Stimulated activated CD8-positive, alpha-beta memory T cell treated with anti-CD3 and anti-CD28 coated beads, Interleukin-4, amount 100 ng/mL, for 24 hours (primary cell): ENCODE data around the gene KCNAB1.
"Not testable (repeated sequence)": the region's sequence is repeated elsewhere in the genome, so short reads cannot be mapped to it uniquely, and the experiment has no call there.

ENCODE experiments used
- DNase-seq: peaks from one replicate; pipeline ENCODE4 v3.0.0-alpha.2; 2020; ENCODE audit warnings: low read depth

KCNAB1 gene

DNA sequence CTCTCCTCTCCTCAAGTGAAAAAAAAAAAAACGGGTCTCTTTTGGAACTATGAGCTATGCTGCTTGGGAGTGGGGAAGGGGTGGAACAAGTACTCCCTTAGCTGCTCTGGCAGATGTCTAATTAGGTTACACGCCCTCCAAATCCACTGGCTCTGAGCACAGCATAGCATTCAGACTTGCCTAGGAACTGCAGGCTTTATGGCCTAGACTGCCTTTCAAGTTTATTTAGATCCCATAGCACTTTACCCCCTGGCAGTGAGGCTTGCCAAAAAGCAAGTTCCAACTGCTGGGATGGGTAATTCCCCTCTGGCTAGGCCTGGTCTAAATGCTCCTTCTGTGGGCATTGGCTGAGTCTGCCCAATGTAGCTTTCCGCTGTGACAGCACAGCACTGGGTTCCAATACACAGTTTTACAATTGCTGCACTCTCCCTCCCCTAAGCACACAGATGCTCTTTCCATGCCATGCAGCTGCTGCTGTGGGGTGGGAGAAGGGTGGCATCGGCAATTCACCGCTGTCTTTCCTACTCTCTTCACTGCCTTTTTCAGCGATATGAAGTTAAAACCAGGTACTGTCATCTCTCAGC is 152.8 kb downstream of the KCNAB1 start:
- no peak for DNase-seq

DNA sequence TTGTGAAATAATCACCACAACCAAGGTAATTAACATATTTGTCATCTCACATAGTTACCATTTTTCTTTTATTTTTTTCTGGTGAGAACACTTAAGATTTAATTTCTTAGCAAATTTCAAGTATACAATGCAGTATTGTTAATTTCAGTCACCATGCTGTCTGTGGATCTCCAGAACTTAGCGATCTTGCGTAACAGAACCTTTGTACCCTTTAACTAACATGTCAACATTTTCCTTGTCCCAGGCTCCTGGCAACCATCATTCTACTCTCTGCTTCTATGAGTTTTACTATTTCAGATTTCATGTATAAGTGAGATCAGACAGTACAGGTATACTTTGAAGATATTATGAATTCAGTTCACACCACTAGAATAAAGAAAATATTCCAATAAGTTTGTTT is 154.4 kb downstream of the KCNAB1 start:
- DNase-seq, result no peak

DNA sequence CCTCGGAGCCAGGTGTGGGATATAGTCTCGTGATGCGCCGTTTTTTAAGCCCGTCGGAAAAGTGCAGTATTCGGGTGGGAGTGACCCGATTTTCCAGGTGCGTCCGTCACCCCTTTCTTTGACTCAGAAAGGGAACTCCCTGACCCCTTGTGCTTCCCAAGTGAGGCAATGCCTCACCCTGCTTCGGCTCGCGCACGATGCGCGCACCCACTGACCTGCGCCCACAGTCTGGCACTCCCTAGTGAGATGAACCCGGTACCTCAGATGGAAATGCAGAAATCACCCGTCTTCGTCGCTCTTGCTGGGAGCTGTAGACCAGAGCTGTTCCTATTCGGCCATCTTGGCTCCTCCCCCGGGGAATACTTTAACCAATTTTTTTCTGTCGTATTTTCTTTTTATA is 164.3 kb downstream of the KCNAB1 start:
- DNase-seq, result not testable (repeated sequence)

DNA sequence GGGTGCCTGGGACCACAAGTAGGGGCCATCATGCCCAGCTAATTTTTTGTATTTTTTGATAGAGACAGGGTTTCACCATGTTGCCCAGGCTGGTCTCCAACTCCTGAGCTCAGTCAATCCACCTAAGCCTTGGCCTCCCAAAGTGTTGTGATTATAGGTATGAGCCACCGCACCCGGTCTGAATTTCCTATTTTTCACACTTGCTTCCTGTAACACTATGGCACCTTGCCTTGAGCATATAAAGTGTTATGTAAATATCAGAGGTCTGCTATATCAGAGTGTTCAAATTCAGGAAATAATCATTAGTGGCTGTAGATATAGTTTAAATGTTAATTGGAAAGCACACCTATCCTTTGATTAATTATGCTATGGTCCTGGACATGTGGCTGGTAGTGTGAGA is 165.2 kb downstream of the KCNAB1 start:
- DNase-seq, result no peak

DNA sequence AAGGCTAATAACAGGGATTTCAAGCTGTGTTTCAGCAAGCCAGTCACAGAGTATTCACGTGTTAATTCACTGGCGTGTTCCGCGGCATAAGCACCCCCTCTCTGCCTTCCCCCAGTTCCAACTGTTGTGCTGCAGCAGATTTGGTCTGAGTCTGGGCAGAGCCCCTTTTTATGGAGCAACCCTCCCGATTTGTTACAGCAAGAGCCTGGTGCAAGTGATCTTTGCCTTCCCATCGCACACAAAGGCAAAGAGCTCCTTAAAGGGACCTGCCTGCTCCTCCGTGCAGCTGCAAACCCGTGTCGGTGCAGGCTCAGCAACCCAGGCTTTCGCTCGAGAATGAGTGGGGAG is 170.5 kb downstream of the KCNAB1 start:
- DNase-seq, result no peak

DNA sequence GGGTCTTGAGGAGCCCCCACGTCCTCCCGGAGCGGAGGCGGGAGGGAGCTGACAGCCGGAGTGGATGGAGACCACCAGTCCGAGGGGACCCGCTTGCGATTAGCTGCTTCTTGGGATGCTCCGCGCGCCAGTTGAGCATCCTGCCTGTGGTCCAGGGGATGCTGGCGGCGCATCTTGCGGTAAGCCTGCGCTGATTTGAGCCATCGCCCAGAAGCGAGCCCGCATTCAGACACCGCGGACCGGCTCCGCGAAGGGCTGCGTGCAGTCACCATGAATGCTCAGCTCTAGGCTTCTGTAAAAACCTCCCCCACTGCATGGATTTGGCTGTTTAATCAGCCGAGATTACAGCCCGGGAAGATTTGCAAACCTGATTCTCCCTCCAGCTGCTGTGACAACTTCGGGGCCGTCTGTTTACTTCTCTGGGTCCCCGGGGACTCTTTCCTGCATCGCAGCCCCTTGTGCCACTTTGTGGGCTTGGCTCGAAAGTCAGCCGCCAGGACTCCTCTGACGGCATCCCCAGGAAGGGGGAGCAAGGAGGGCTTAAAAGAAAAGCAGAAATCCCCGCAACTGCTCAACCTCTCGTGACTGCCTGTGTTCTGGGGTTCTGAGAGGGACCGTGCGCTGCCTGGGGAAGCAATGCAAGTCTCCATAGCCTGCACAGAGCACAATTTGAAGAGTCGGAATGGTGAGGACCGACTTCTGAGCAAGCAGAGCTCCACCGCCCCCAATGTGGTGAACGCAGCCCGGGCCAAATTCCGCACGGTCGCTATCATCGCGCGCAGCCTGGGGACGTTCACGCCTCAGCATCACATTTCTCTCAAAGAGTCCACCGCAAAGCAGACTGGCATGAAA is 171.1 kb downstream of the KCNAB1 start:
- no peak for DNase-seq

DNA sequence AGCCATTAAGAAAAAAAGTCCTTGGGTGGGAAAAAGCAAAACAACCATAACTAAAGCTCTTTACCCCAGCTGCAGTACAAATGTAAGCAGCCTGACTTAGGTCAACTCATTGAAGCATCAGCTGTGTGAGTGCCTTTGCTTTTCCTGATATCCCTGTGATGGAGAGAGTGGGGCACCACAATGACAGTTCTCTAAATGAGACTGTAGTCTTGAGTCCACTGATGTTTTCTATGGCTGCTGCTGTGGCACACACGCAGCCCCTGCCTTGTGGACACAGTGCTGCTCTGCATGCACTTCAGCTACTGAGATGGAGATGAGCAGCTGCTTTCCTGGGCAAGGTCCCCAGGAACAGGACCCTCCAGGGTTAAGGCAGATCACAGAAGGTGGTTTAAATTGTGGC is 173.2 kb downstream of the KCNAB1 start:
- DNase-seq, result no peak

DNA sequence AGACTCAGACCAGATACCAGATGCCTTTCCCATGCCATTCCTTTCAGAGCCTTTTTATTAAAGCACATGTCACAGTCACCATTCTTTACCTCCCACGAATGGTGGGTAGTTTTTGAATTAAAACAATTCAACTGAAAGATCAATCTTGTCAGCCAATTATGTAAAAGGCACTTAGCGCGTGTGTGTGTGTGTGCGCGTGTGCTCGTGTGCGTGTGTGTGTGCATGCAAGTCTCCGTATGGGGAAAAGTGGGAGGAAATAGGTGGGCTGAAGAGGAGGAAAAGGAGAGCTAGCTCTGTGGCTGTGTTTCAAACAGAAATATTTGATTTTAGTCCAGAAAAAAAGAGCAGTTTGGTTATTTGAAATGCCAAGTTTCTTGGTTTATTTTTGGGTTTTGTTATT is 177.2 kb downstream of the KCNAB1 start:
- DNase-seq, result no peak

DNA sequence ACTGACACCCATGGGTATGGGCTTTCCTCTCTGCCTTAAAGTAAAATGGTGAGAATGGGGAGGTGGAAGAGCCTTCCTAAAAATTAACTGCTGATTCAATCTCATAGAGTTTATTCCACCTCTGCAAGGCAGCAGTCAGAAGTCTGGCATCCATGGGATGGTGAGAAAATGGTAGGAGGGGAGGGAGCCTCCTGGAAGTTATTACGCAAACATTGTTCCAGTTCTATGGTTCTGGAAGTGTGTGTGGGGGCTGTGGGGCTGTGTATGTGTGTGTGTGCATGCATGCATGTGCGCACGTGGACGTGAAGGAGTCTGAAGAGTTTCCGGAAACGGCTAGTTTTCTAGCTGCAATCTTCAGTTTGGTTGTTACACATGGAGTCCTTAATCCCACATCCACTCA is 177.6 kb downstream of the KCNAB1 start:
- DNase-seq, result no peak

DNA sequence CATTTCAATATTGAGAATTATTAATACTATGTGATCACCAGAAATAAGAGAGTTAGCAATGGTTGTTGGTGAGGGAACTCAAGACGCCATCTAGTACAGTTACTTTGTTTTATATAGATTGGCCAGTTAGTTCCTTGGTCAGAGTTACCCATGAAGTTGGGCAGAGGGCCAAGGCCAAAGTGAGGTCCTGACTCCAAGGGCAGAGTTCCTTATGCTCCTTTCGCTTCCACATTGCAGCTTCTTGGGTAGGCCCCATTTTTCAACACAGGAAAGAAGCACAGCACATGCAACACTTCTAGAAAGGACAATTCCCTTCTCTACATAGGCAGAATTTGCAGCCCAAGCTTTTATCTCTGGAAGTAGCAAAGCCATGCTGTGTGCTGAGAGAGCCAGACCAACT is 178.6 kb downstream of the KCNAB1 start:
- no peak for DNase-seq

DNA sequence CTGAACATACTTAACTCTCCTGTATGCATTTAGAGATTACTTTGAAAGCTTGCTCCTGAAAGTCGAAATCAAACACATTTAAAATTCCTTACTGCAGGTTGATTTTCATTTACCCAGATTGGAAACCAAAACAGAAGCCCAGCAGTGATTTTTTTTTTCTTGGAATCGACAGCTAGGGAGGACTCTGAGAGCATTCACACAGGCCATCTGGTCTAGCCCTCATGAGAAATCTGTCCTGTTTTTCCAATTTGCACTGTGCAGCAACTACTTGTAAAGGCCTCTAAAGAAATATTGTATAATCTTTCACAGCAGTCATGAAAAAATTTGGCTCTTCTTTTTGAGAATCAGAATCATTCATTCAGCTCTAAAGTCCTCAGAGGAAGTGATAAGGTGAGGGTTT is 179.2 kb downstream of the KCNAB1 start:
- no peak for DNase-seq

DNA sequence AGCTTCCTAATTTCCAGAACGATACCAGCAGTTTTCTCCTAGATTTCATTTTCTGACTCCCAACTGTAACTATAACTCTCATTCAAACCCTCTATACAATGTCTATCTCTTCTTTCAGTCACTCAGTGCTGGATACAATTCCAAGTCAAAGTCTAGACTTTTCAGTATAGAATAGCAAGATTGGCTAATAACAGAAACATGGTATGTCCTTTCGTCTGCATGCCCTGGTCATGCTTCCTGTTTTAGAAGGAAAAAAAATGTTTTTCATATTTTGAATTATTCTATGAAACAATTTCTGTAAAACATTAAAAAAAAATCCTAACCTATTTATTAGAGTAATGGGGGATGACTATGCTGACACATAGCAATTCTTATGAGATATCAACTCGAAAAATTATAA is 180.0 kb downstream of the KCNAB1 start:
- no peak for DNase-seq

DNA sequence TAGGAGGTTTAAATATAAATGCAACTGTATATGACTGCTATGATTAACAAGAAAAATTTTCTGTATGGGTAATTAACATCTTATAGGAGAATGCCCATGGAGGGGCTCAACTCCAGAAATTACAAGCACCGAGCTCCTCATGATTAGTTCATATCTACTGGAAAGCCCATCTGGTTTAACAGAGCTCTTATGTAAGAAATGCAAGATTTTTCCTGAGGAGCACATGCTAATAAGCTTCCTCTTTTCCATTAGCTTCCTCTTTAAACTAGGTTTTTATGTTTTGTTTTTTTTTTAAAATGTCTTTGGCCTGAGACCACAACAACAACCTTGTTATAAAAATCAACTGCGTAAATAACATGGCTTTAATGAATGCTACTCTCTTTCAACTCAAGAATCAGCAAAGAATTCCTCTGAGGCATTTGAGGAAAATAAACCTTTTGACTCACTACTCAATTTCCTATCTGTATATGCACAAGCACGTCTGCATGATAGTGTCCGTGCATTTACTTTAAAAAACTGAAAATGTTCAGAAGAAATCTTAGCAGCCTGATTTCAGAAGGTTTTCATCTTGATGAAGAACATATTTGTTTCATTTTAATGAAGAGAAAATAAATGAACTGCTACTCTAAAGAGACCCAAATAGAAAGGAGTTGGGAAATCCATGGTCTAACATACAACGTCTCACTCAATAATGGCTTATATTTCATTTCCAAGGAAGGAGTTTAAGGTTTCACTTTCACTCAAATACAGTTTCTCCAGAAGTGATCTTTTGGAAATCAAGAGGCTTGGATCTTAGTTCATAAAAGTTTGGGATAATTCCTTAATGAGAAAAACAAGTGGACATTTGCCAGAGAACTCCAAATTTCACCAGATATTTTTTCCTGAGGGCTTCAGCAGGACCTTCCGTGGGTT is 180.8 kb downstream of the KCNAB1 start:
- DNase-seq, result no peak

DNA sequence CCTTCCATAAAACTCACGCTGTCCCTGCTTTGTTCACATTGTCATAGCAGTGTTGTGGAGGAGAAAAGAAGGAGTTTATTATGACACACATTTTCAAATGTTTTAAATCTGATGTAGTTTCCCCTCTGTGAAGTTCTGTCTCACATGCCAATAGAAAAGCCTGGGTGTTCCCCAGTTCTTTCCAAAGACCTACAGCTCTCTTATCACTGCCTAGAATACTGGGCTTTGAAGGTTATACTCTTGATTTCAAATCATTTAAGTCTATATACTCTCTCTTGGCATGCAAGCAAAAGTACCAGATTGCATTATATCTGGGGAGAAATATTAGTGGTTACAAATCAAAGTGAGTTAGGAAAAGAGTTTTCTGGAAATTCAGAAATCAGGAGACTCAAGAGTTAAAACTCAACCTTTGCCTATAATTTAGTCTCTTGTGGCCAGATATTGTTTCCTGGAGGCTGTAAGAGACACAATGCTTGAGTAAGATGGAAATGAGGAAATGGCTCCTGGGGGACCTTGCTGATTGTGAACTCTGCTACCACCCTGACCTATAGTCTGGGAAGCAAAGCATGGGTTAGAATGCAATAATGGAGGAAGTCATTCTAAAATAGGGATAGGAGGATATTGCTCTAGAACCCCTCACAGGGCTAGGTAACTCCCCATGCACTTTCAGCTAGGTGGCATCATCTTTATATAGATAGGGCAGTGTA is 182.8 kb downstream of the KCNAB1 start:
- no peak for DNase-seq

DNA sequence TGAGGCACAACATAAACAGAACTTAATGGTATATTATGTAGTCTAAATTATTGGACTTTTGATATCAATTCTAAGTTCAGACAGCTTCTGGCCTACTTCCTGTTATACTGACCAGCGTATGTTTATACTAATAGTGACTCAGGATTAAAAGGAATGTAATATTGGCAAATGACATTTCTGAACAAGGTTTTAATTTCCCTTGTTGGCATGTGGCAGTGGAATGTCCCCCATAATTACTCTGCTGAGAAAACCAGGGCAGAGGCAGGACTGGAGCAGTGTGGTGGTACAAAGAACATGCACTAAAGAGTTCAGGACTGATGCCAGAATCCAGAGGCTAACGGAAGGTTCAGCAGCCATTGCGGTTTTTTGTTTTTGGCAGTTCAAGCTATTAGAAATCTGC is 184.0 kb downstream of the KCNAB1 start:
- DNase-seq, result no peak

DNA sequence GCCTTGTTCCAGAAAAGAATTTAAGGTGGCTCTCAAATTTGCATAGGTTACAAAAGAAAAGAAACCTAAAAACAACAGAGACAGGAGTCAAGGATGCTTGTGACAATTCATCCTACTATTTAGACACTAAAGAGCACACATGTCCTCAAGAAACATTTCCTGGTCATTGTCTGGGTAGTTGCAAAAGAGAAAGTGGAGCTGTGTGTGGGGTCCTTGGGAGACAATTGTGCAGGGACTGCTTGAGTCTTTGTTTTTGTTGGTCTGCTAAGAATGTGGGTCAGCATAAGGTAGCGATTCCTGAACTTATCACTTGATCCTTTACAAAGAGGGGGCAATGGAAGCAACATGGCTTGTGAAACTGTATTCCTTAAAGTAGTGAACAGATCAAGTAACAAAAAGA is 185.3 kb downstream of the KCNAB1 start:
- no peak for DNase-seq

DNA sequence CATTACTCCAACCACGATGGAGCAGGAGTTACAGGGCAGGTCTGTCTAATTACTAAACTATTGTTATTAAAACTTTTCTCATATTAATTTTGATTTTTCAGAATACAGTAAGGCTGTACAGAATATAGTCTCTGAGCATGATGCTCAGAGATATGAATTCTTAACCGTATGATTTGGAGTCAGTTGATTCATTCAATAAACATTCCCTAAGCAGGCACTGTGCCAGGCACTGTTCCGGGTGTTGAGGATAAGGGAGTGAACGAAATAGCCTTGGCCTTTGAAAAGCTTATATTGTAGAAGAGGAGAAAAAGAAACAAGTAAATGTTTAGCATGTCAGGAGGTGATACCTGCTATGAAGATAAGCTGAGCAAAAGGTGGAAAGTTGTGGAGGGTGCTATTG is 187.3 kb downstream of the KCNAB1 start:
- DNase-seq, result no peak

DNA sequence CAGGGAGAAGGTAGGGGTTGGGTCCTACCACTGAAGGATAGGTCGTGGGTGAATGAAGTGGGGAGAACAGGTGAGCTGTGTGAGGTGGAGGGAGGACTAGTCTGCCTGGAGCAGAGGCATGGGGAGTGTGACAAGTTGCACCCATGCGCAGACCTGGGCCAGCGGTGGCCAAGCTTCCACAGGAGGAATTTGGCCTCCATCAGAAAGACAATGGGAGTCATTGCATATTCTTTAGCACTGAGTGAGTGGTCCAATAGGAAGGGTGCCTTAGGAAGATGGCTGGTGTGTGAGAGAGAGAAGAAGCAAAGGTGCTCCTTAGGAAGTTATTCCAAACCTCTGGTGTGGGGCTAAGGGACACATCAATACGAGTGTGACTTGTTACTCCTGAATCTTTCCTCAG is 191.1 kb downstream of the KCNAB1 start:
- no peak for DNase-seq

DNA sequence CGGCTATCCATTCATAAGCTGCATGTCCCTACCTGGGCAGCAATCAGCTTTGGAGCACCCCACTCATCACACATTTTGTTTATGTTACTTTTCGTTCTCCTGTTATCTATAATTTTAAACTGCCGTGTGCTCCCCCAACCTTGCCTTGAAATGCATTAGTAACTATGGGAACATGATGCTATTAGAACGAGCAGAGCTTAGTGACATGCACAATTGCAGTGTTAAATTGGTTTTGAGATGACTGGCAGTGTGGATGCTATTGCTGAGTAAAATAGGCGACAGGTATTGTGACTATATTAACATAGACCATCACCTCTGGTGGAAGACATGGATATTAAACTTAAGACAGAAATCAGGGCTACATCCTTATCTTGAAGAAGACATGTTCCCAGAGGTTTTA is 191.6 kb downstream of the KCNAB1 start:
- no peak for DNase-seq

DNA sequence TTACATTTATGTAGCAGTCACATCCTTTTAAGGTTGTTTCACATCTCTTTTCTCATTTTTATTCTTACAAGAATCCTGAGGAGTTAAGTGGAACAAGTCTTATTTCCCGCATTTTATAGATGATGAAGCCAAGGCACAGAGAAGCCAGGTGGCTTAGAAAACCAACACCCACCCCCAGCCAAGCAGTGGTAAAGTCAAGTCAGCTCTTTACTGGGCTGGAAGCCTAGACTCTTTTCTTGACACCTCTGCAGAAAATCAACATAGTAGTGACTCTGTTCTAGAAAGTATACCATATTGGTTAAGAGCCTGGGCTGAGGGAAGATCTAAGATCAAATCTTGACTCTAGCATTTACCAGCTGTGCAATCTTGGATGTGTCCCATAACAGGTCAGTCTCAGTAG is 195.7 kb downstream of the KCNAB1 start:
- DNase-seq, result no peak

DNA sequence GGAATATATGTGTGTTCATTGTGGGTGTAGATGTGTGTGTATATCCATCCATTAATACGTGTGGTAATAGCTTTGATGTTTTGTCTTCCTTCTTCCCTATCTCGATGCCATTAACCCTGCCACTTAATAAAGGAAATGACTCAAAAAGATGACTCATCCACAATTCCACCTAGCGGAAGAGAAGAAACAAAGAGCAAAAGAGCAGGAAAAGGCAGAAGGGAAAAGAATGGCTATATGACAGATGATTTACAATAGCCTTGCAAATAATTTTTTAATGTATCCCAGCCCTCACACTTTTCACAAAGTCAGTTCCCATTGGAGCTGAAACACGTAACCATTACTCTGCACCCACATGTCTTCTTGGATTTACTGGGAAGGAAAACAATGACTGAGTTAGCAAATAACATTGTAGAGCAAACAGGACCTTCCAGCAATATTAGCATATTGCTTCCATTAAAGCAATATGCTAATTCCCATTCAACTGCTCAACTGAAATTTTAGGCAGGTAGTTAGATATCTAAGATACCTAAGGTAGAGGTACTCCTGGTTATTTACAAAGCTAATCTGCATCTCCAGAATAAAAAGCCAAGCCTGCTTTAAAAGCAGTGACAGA is 197.2 kb downstream of the KCNAB1 start:
- DNase-seq, result no peak

DNA sequence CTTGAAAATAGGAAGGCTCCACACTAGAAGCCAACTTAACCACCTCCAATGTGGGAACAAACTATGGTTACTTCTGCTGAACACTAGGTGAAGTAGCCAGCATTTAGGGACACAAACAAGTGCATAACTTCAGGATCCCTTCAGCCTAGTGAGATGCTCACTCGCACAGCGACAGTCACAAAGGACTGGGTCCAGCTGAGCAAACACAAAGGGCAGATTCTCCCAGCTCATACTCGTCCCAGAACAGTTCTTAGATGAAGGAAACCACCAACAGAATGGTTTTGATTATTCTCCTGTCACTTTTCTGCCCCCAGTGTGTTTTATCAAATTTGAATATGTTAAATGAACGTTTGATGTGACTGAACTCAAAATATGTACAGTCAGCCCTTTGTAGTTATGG is 201.6 kb downstream of the KCNAB1 start:
- DNase-seq, result no peak
